Measurements from ENCODE around the gene FLYWCH2. TPM values are rescaled to one million over a fixed set of nuclear protein-coding genes. Genes with fewer than 3 reads are reported as not detected.

Gene FLYWCH2
- 63.7 and 76.0 TPM in 2 replicates for total RNA-seq

GRCh38 chr16:2882650-2883457, at the start of gene FLYWCH2:
Gene FLYWCH2, plus strand, starts transcription at chr16:2883215. Its CDS starts 13,235 bp downstream, at chr16:2896450.
- Histone ChIP-seq H3K36me3 (ENCODE audit: control insufficient read depth, insufficient read depth, low read length) (no peaks in the 10 kb centered on the region), H3K4me3 (ENCODE audit: low read depth, low read length) (peak within 1 kb of the TSS; percentile 96), H3K27me3 (ENCODE audit: control insufficient read depth, insufficient read depth, low read length) (no peaks in the 10 kb centered on the region)
- FAIRE-seq = peak; percentile 75
- DNase-seq (ENCODE audit: low read depth) = peak; percentile 97
- no peak for TF ChIP-seq CTCF (IDR thresholded peaks at IDR 0.05; ENCODE audit: insufficient read depth, low read length, severe bottlenecking)

GRCh38 chr16:2833776-2834175, 49.2 kb upstream of the FLYWCH2 start:
- H3K27me3 ChIP-seq (ENCODE audit: control insufficient read depth, insufficient read depth, low read length) = no peaks in the 10 kb centered on the region
- TF ChIP-seq CTCF (IDR thresholded peaks at IDR 0.05; ENCODE audit: insufficient read depth, low read length, severe bottlenecking) = no peak
- DNase-seq (ENCODE audit: low read depth) (no peak), FAIRE-seq (no peak)
- no peak overlapping the region for H3K4me3 ChIP-seq (ENCODE audit: low read depth, low read length)
- H3K36me3 ChIP-seq (ENCODE audit: control insufficient read depth, insufficient read depth, low read length) = no peaks in the 10 kb centered on the region

GRCh38 chr16:2834968-2835367, 48.0 kb upstream of the FLYWCH2 start:
- TF ChIP-seq CTCF (IDR thresholded peaks at IDR 0.05; ENCODE audit: insufficient read depth, low read length, severe bottlenecking) = no peak
- DNase-seq (ENCODE audit: low read depth) (no peak), FAIRE-seq (no peak)
- no peak overlapping the region for H3K4me3 ChIP-seq (ENCODE audit: low read depth, low read length)
- no peaks in the 10 kb centered on the region for H3K27me3 ChIP-seq (ENCODE audit: control insufficient read depth, insufficient read depth, low read length)
- H3K36me3 ChIP-seq (ENCODE audit: control insufficient read depth, insufficient read depth, low read length) = no peaks in the 10 kb centered on the region

GRCh38 chr16:2835638-2836493, 47.1 kb upstream of the FLYWCH2 start:
- peak; percentile 97 for DNase-seq (ENCODE audit: low read depth)
- Histone ChIP-seq H3K27me3 (ENCODE audit: control insufficient read depth, insufficient read depth, low read length) (no peaks in the 10 kb centered on the region), H3K36me3 (ENCODE audit: control insufficient read depth, insufficient read depth, low read length) (no peaks in the 10 kb centered on the region), H3K4me3 (ENCODE audit: low read depth, low read length) (peak overlapping the region; percentile 1)
- FAIRE-seq = peak; percentile 100
- no peak for TF ChIP-seq CTCF (IDR thresholded peaks at IDR 0.05; ENCODE audit: insufficient read depth, low read length, severe bottlenecking)

- FAIRE-seq = peak; percentile 47
- H3K4me3 ChIP-seq (ENCODE audit: low read depth, low read length) = no peak overlapping the region
- no peak for DNase-seq (ENCODE audit: low read depth)
- no peak for TF ChIP-seq CTCF (IDR thresholded peaks at IDR 0.05; ENCODE audit: insufficient read depth, low read length, severe bottlenecking)
- H3K27me3 ChIP-seq (ENCODE audit: control insufficient read depth, insufficient read depth, low read length) = no peaks in the 10 kb centered on the region
- no peaks in the 10 kb centered on the region for H3K36me3 ChIP-seq (ENCODE audit: control insufficient read depth, insufficient read depth, low read length)
Measured at GRCh38 chr16:2836646-2837508, 46.1 kb upstream of the FLYWCH2 start.

Data from bronchial epithelial cell (primary cell).